Upper lobe of left lung (tissue), 6 donors: Measurements from ENCODE around the gene MIA3. TPM values are rescaled to one million over a fixed set of nuclear protein-coding genes. Genes with fewer than 3 reads are reported as not detected.
A peak's percentile ranks its signal among the peaks of the same experiment; 100 is the strongest.

Experiments
- ATAC-seq, 2 donors: fragments of 200-7000 bp; cut with Tn5 transposase; one replicate each; pipeline ENCODE4 v1.9.1; 2022; ENCODE audit warnings: mild to moderate bottlenecking in 2 of 2, moderate library complexity in 2 of 2; ENCODE audit not compliant: low FRiP score in 2 of 2
- DNase-seq, 2 donors: peaks; one replicate each; pipeline ENCODE4 v3.0.0-alpha.2; 2019 to 2020
- H3K27ac ChIP-seq, 4 donors: fragments of 200-600 bp; sonication (generic); one replicate each; pipeline ENCODE4 v1.5.1; 2016 to 2019
- H3K27me3 ChIP-seq, 4 donors: fragments of 200-600 bp; sonication (generic); one replicate each; pipeline ENCODE4 v1.5.1; 2017 to 2019
- H3K36me3 ChIP-seq, 4 donors: fragments of 200-600 bp; sonication (generic); one replicate each; pipeline ENCODE4 v1.5.1; 2016 to 2019
- H3K4me1 ChIP-seq, 4 donors: fragments of 200-600 bp; sonication (generic); one replicate each; pipeline ENCODE4 v1.5.1; 2018 to 2019
- H3K4me3 ChIP-seq, 4 donors: fragments of 200-600 bp; sonication (generic); one replicate each; pipeline ENCODE4 v1.5.1; 2017 to 2019; ENCODE audit warnings: mild to moderate bottlenecking in 2 of 4, moderate library complexity in 1 of 4
- H3K9me3 ChIP-seq, 4 donors: fragments of 200-600 bp; sonication (generic); one replicate each; pipeline ENCODE4 v1.5.1; 2018 to 2019
- EP300 ChIP-seq, 4 donors: sonication (generic); formaldehyde crosslinking; IDR thresholded peaks; one replicate each; pipeline ENCODE4 v1.5.1; 2017; ENCODE audit warnings: antibody characterized with exemption in 4 of 4, control low read depth in 2 of 4
- POLR2A ChIP-seq, 4 donors: fragments of 450-650 bp; IDR thresholded peaks; one replicate each; pipeline ENCODE4 v1.5.1; 2016 to 2017; ENCODE audit warnings: antibody characterized with exemption in 4 of 4, mild to moderate bottlenecking in 2 of 4
- POLR2AphosphoS5 ChIP-seq, 2 donors: sonication (generic); formaldehyde crosslinking; IDR thresholded peaks; one replicate each; pipeline ENCODE4 v1.5.1; 2017; ENCODE audit warnings: antibody characterized with exemption in 2 of 2
- WGBS, 2 donors: methylation state at CpG; one replicate each; pipeline ENCODE4 v1.1.5; 2017 to 2018; 5-methylcytosine and 5-hydroxymethylcytosine counted together
- total RNA-seq, 6 donors: library from RNA; depleted of rRNA in 4 of 6; stranded (reverse); fragments of >200 nt in 4 of 6; gene quantifications; one replicate each; pipeline versions ENCODE4 v1.1.0 to v1.2.1, GENCODE V29; 2016 to 2021
- TF ChIP-seq, protein P1 (sequence below), 6 experiments: fragments of 450-650 bp in 4 of 6; fragments of 200-600 bp in 2 of 6; sonication (generic) in 2 of 6; IDR thresholded peaks; one replicate each; pipeline ENCODE4 v1.5.1; 2016 to 2019; ENCODE audit warnings: antibody characterized with exemption in 6 of 6
- donor health status: DM: no; HTN: no; CAD: no; lungs with moderate emphysema.
- donor health status: DM: no; HTN: yes; CAD: no; lungs with severe emphysema.

Gene MIA3
- total RNA-seq, 6 donors from 2014 or later, result 29.6 to 76.0 (median 58.2) TPM

GRCh38 chr1:222624214-222624613 lies 6.3 kb downstream of the MIA3 start:
- DNase-seq (no peak), ATAC-seq (no peak)
- WGBS, 2 donors, result 92 to 97% methylated on average over 7 of the region's 7 CpGs
- no peaks in the 10 kb centered on the region for H3K27me3 ChIP-seq
- H3K4me3 ChIP-seq, result no peak overlapping the region
- peaks cover under 1 to 13% (median 7%) of the 10 kb centered on the region in 4 donors for H3K4me1 ChIP-seq
- TF ChIP-seq, protein P1, sequence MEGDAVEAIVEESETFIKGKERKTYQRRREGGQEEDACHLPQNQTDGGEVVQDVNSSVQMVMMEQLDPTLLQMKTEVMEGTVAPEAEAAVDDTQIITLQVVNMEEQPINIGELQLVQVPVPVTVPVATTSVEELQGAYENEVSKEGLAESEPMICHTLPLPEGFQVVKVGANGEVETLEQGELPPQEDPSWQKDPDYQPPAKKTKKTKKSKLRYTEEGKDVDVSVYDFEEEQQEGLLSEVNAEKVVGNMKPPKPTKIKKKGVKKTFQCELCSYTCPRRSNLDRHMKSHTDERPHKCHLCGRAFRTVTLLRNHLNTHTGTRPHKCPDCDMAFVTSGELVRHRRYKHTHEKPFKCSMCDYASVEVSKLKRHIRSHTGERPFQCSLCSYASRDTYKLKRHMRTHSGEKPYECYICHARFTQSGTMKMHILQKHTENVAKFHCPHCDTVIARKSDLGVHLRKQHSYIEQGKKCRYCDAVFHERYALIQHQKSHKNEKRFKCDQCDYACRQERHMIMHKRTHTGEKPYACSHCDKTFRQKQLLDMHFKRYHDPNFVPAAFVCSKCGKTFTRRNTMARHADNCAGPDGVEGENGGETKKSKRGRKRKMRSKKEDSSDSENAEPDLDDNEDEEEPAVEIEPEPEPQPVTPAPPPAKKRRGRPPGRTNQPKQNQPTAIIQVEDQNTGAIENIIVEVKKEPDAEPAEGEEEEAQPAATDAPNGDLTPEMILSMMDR (IDR thresholded peaks at IDR 0.05), result no peak
- TF ChIP-seq EP300 (IDR thresholded peaks at IDR 0.05), result no peak
- TF ChIP-seq POLR2AphosphoS5 (IDR thresholded peaks at IDR 0.05), result no peak
- TF ChIP-seq POLR2A (IDR thresholded peaks at IDR 0.05), result no peak
- no peak overlapping the region for H3K27ac ChIP-seq
- H3K9me3 ChIP-seq, result no peaks in the 10 kb centered on the region
- peaks cover 6 to 73% (median 34%) of the 10 kb centered on the region in 4 donors for H3K36me3 ChIP-seq

- ATAC-seq, result peak in 1 of 2 donors; percentile 84
- no peak for DNase-seq
- Histone ChIP-seq H3K27me3 (no peaks in the 10 kb centered on the region), H3K36me3 (peaks cover 6 to 92% (median 52%) of the 10 kb centered on the region in 4 donors), H3K4me3 (no peak overlapping the region), H3K27ac (no peak overlapping the region), H3K4me1 (no peaks in the 10 kb centered on the region), H3K9me3 (no peaks in the 10 kb centered on the region)
- TF ChIP-seq, protein P1 (IDR thresholded peaks at IDR 0.05), result no peak
- TF ChIP-seq POLR2AphosphoS5 (IDR thresholded peaks at IDR 0.05), result no peak
- TF ChIP-seq POLR2A (IDR thresholded peaks at IDR 0.05), result no peak
- TF ChIP-seq EP300 (IDR thresholded peaks at IDR 0.05), result no peak
- WGBS, 2 donors, result 81 to 92% methylated on average over 6 of the region's 6 CpGs
These were observed 9.3 kb downstream of the MIA3 start for GRCh38 chr1:222627232-222627631.

DNA sequence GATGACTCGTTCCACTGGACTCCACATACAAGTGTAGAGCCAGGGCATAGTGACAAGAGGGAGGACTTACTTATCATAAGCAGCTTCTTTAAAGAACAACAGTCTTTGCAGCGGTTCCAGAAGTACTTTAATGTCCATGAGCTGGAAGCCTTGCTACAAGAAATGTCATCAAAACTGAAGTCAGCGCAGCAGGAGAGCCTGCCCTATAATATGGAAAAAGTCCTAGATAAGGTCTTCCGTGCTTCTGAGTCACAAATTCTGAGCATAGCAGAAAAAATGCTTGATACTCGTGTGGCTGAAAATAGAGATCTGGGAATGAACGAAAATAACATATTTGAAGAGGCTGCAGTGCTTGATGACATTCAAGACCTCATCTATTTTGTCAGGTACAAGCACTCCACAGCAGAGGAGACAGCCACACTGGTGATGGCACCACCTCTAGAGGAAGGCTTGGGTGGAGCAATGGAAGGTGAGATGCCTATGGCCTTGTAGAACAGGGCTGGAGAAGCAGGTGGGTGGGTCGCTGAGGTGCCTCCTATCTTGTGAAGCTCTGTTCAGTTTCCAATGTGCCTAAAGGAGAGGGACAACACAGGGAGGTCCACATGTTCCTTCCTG lies 12.1 kb downstream of the MIA3 start:
- DNase-seq, result no peak
- Histone ChIP-seq H3K36me3 (peaks cover 0 to 88% (median 61%) of the 10 kb centered on the region in 4 donors), H3K9me3 (no peaks in the 10 kb centered on the region), H3K4me1 (no peaks in the 10 kb centered on the region), H3K4me3 (no peak overlapping the region), H3K27me3 (no peaks in the 10 kb centered on the region), H3K27ac (no peak overlapping the region)
- TF ChIP-seq EP300 (IDR thresholded peaks at IDR 0.05) (no peak), POLR2AphosphoS5 (IDR thresholded peaks at IDR 0.05) (no peak), POLR2A (IDR thresholded peaks at IDR 0.05) (no peak)
- TF ChIP-seq, protein P1 (IDR thresholded peaks at IDR 0.05), result no peak
- WGBS, 2 donors, result 94 to 97% methylated on average over 7 of the region's 7 CpGs
- ATAC-seq, result no peak

DNA sequence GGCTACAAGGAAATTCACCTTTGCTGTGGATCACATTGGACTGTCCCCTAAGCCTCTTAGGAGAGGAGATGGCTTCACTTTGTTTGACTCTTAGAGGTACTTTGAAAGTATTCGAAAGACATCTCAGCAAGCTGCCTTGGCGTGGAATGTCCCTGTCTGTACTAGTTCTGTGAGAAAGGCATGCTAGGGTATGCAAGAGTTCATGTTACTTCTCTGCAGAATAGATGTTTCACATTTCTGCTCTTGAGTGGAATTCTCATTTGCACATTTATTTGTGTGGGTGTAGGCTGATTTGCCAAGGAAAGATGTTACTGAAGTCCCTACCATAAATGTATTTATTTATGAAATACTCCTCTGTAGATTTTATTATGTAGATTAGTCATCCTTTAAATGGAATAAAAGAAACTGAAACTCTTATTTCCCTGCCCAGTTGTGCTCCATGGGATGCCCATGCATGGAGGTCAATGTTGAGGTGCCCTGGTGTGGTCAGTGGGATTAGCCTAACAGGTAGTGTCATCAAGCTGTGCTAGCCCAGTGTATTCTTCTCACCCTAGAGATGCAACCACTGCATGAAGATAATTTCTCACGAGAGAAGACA lies 13.8 kb downstream of the MIA3 start:
- WGBS, 2 donors, result 90 to 92% methylated on average over 3 of the region's 3 CpGs
- TF ChIP-seq POLR2A (IDR thresholded peaks at IDR 0.05) (no peak), EP300 (IDR thresholded peaks at IDR 0.05) (no peak), POLR2AphosphoS5 (IDR thresholded peaks at IDR 0.05) (no peak)
- TF ChIP-seq, protein P1 (IDR thresholded peaks at IDR 0.05), result no peak
- Histone ChIP-seq H3K9me3 (no peaks in the 10 kb centered on the region), H3K36me3 (peaks cover 0 to 84% (median 51%) of the 10 kb centered on the region in 4 donors), H3K4me1 (no peaks in the 10 kb centered on the region), H3K4me3 (no peak overlapping the region), H3K27me3 (no peaks in the 10 kb centered on the region), H3K27ac (no peak overlapping the region)
- DNase-seq (no peak), ATAC-seq (no peak)
